ENCODE results near the gene SPG21.
A peak's percentile ranks its signal among the peaks of the same experiment; 100 is the strongest.

SPG21 gene

GRCh38 chr15:64989416-64990167, at the start of gene SPG21:
Gene SPG21 (minus strand): TSS chr15:64989914. CDS start chr15:64983569, 6,345 bp downstream.
- peaks cover 38% of the 10 kb centered on the region for H3K4me1 ChIP-seq

GRCh38 chr15:65038836-65039235, 49.1 kb upstream of the SPG21 start:
- in situ Hi-C loops (cut with MboI; ENCODE audit: low sequenced_read_pairs), result loop anchor here (10.0 kb wide), 1 partner anchor 346 kb away; no protein-coding TSS in a partner anchor
- H3K9me3 ChIP-seq, result no peaks in the 10 kb centered on the region
- H3K27me3 ChIP-seq (ENCODE audit: low read depth), result no peaks in the 10 kb centered on the region
- no peaks in the 10 kb centered on the region for H3K36me3 ChIP-seq (replicated peaks)
- H3K4me3 ChIP-seq, result no peak overlapping the region
- peaks cover 7% of the 10 kb centered on the region for H3K4me1 ChIP-seq
- no peak for DNase-seq (ENCODE audit: low spot score in 2 of 2)

More at GRCh38 chr15:64989416-64990167, at the start of gene SPG21:
- DNase-seq (ENCODE audit: low spot score in 2 of 2), result peak; percentile 98 to 100
- no peaks in the 10 kb centered on the region for H3K27me3 ChIP-seq (ENCODE audit: low read depth)
- peak within 1 kb of the TSS; percentile 86 for H3K4me3 ChIP-seq
- in situ Hi-C loops (cut with MboI; ENCODE audit: low sequenced_read_pairs), result no loop called here
- H3K9me3 ChIP-seq, result no peaks in the 10 kb centered on the region
- peaks cover 4% of the 10 kb centered on the region; the same call in 1 of the 2 replicates for H3K36me3 ChIP-seq (replicated peaks)

GRCh38 chr15:65038428-65038827, 48.7 kb upstream of the SPG21 start:
- H3K4me1 ChIP-seq, result peaks cover 10% of the 10 kb centered on the region
- in situ Hi-C loops (cut with MboI; ENCODE audit: low sequenced_read_pairs), result loop anchor here (10.0 kb wide), 1 partner anchor 346 kb away; no protein-coding TSS in a partner anchor
- no peak overlapping the region for H3K4me3 ChIP-seq
- DNase-seq (ENCODE audit: low spot score in 2 of 2), result no peak
- no peaks in the 10 kb centered on the region for H3K36me3 ChIP-seq (replicated peaks)
- H3K9me3 ChIP-seq, result no peaks in the 10 kb centered on the region
- H3K27me3 ChIP-seq (ENCODE audit: low read depth), result no peaks in the 10 kb centered on the region

GRCh38 chr15:65037309-65037708, 47.6 kb upstream of the SPG21 start:
- no peak overlapping the region for H3K4me3 ChIP-seq
- no peaks in the 10 kb centered on the region for H3K36me3 ChIP-seq (replicated peaks)
- H3K9me3 ChIP-seq, result no peaks in the 10 kb centered on the region
- in situ Hi-C loops (cut with MboI; ENCODE audit: low sequenced_read_pairs), result loop anchor here (10.0 kb wide), 1 partner anchor 347 kb away; no protein-coding TSS in a partner anchor
- no peak for DNase-seq (ENCODE audit: low spot score in 2 of 2)
- peaks cover 9% of the 10 kb centered on the region for H3K4me1 ChIP-seq
- H3K27me3 ChIP-seq (ENCODE audit: low read depth), result no peaks in the 10 kb centered on the region

- H3K4me3 ChIP-seq, result no peak overlapping the region
- H3K27me3 ChIP-seq (ENCODE audit: low read depth), result no peaks in the 10 kb centered on the region
- no peaks in the 10 kb centered on the region for H3K9me3 ChIP-seq
- in situ Hi-C loops (cut with MboI; ENCODE audit: low sequenced_read_pairs), result loop anchor here (5.0 to 10.0 kb wide), 2 partner anchors 263 to 350 kb away; partner anchors contain the start of gene RNU5A-1
- no peak for DNase-seq (ENCODE audit: low spot score in 2 of 2)
- peaks cover 9% of the 10 kb centered on the region for H3K4me1 ChIP-seq
- no peaks in the 10 kb centered on the region for H3K36me3 ChIP-seq (replicated peaks)
Observed at GRCh38 chr15:65034719-65035118, 45.0 kb upstream of the SPG21 start.

- DNase-seq (ENCODE audit: low spot score in 2 of 2), result peak; percentile 73 to 82
- Histone ChIP-seq H3K9me3 (no peaks in the 10 kb centered on the region), H3K36me3 (replicated peaks) (peaks cover 3% of the 10 kb centered on the region; the same call in 1 of the 2 replicates), H3K4me1 (peaks cover 9% of the 10 kb centered on the region), H3K27me3 (ENCODE audit: low read depth) (no peaks in the 10 kb centered on the region), H3K4me3 (no peak overlapping the region)
- in situ Hi-C loops (cut with MboI; ENCODE audit: low sequenced_read_pairs), result loop anchor here (5.0 to 10.0 kb wide), 2 partner anchors 264 to 351 kb away; partner anchors contain the start of gene RNU5A-1
Observed at GRCh38 chr15:65033659-65034269, 44.0 kb upstream of the SPG21 start.

GRCh38 chr15:65032801-65033537, 43.3 kb upstream of the SPG21 start:
- Histone ChIP-seq H3K27me3 (ENCODE audit: low read depth) (no peaks in the 10 kb centered on the region), H3K4me1 (peaks cover 9% of the 10 kb centered on the region), H3K36me3 (replicated peaks) (peaks cover 3% of the 10 kb centered on the region; the same call in 1 of the 2 replicates), H3K9me3 (no peaks in the 10 kb centered on the region), H3K4me3 (no peak overlapping the region)
- in situ Hi-C loops (cut with MboI; ENCODE audit: low sequenced_read_pairs), result loop anchor here (5.0 to 10.0 kb wide), 2 partner anchors 264 to 352 kb away; partner anchors contain the start of gene RNU5A-1
- peak; percentile 89 to 92 for DNase-seq (ENCODE audit: low spot score in 2 of 2)

GRCh38 chr15:65029736-65030208, 40.1 kb upstream of the SPG21 start:
- peaks cover 25% of the 10 kb centered on the region for H3K36me3 ChIP-seq (replicated peaks)
- H3K27me3 ChIP-seq (ENCODE audit: low read depth), result no peaks in the 10 kb centered on the region
- in situ Hi-C loops (cut with MboI; ENCODE audit: low sequenced_read_pairs), result loop anchor here (5.0 to 10.0 kb wide), 2 partner anchors 268 to 355 kb away; partner anchors contain the start of gene RNU5A-1
- no peaks in the 10 kb centered on the region for H3K9me3 ChIP-seq
- H3K4me1 ChIP-seq, result peaks cover 13% of the 10 kb centered on the region
- DNase-seq (ENCODE audit: low spot score in 2 of 2), result no peak
- peak overlapping the region; percentile 82 for H3K4me3 ChIP-seq

- Histone ChIP-seq H3K9me3 (no peaks in the 10 kb centered on the region), H3K4me1 (peaks cover 13% of the 10 kb centered on the region), H3K36me3 (replicated peaks) (peaks cover 30% of the 10 kb centered on the region), H3K4me3 (peak within 1 kb of the TSS; percentile 82), H3K27me3 (ENCODE audit: low read depth) (no peaks in the 10 kb centered on the region)
- peak; percentile 93 to 100 for DNase-seq (ENCODE audit: low spot score in 2 of 2)
- in situ Hi-C loops (cut with MboI; ENCODE audit: low sequenced_read_pairs), result no loop called here
Observed at GRCh38 chr15:65028921-65029735, 39.4 kb upstream of the SPG21 start, which contains the start of gene MTFMT. Gene MTFMT (minus strand): TSS chr15:65029639. CDS start chr15:65029613, 26 bp downstream.

- Histone ChIP-seq H3K27me3 (ENCODE audit: low read depth) (no peaks in the 10 kb centered on the region), H3K9me3 (no peaks in the 10 kb centered on the region), H3K4me1 (peaks cover 7% of the 10 kb centered on the region), H3K36me3 (replicated peaks) (peaks cover 38% of the 10 kb centered on the region), H3K4me3 (peak overlapping the region; percentile 82)
- in situ Hi-C loops (cut with MboI; ENCODE audit: low sequenced_read_pairs), result no loop called here
- DNase-seq (ENCODE audit: low spot score in 2 of 2), result no peak
Observed at GRCh38 chr15:65028338-65028737, 38.6 kb upstream of the SPG21 start.

GRCh38 chr15:65027593-65027992, 37.9 kb upstream of the SPG21 start:
- Histone ChIP-seq H3K4me1 (peaks cover 4% of the 10 kb centered on the region), H3K36me3 (replicated peaks) (peaks cover 41% of the 10 kb centered on the region), H3K9me3 (no peaks in the 10 kb centered on the region), H3K4me3 (peak overlapping the region; percentile 82), H3K27me3 (ENCODE audit: low read depth) (no peaks in the 10 kb centered on the region)
- in situ Hi-C loops (cut with MboI; ENCODE audit: low sequenced_read_pairs), result no loop called here
- no peak for DNase-seq (ENCODE audit: low spot score in 2 of 2)

GRCh38 chr15:65026756-65027155, 37.0 kb upstream of the SPG21 start:
- Histone ChIP-seq H3K27me3 (ENCODE audit: low read depth) (no peaks in the 10 kb centered on the region), H3K36me3 (replicated peaks) (peaks cover 44% of the 10 kb centered on the region), H3K4me3 (no peak overlapping the region), H3K4me1 (peaks cover 4% of the 10 kb centered on the region), H3K9me3 (no peaks in the 10 kb centered on the region)
- no peak for DNase-seq (ENCODE audit: low spot score in 2 of 2)
- in situ Hi-C loops (cut with MboI; ENCODE audit: low sequenced_read_pairs), result no loop called here
